ENCODE data around the gene SLC25A21.
"Not testable (repeated sequence)": the region's sequence is repeated elsewhere in the genome, so short reads cannot be mapped to it uniquely, and the experiment has no call there.

The SLC25A21 gene

DNA sequence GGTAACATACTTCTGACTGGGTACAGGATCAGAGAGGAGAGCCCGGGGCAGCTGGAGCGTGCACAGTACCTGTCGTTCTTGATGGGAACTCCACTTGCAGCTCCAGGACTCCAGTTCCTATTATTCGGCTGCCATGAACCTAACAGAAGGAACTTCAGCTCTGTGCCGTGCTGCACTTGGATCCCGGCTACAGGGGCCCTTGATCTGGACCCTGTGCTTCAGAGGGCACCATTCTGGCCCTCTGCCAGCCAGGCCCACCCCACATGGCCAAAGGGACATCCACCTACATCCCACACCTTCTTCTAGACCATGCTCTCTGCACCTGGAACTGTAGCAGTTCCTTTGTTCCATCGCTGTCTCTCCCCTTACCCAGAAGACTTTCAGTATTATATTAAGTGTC is 452.6 kb downstream of the SLC25A21 start:
- Histone ChIP-seq H3K9me3 (ENCODE audit: control insufficient read depth in 2 of 2, low read length in 2 of 2) (no peaks in the 10 kb centered on the region), H3K27ac (ENCODE audit: low read length) (no peak overlapping the region), H3K36me3 (ENCODE audit: control insufficient read depth in 2 of 2, insufficient read depth in 2 of 2, low read length in 2 of 2) (no peaks in the 10 kb centered on the region), H3K27me3 (ENCODE audit: control insufficient read depth in 1 of 2, insufficient read depth in 2 of 2, low read length in 2 of 2) (peaks cover 0 to 2% of the 10 kb centered on the region in 2 donors), H3K4me3 (ENCODE audit: low read length in 2 of 2) (no peak overlapping the region), H3K4me1 (ENCODE audit: control insufficient read depth, insufficient read depth, low read length) (no peaks in the 10 kb centered on the region), H3K9ac (ENCODE audit: low read length in 2 of 2) (no peak overlapping the region)

DNA sequence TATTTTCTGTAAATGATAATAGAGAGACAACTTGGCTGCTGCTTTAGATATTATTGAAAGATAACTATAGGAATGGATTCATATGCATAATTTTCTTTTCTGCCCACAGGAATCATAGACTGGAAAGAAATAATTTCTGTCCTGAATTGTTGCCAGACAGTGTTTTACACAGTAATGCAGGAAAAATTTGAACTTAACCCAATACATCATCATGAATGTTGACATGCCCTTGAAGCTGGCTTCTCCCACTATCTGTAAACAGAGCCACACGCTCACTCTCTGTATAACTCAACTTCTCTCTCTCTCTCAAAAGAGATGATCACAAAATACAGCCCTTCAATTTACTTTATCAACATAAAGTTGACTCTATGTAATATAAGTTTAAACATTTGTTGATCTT is 454.2 kb downstream of the SLC25A21 start:
- Histone ChIP-seq H3K4me3 (ENCODE audit: low read length in 2 of 2) (no peak overlapping the region), H3K9me3 (ENCODE audit: control insufficient read depth in 2 of 2, low read length in 2 of 2) (no peaks in the 10 kb centered on the region)

DNA sequence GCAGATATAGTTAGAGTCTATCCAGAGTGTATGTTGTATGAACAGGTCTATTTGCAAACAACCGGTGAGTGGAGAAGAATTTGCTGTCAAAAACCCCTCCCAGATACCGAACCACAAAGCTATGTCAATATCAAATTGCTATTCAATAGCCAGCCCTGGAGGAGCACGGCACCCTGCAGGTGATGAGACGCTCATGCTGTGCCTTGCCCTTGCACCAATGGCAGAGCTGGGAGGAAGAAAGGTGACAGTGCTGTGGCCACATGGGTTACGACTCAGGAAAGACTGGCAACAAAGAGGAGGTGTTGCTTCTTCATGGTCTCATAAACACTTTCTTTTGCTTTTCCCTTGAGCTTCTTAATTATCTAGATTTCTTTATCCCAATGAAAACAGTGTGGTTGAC is 455.0 kb downstream of the SLC25A21 start:
- no peak overlapping the region for H3K9ac ChIP-seq (ENCODE audit: low read length in 2 of 2)

More for the DNA sequence above, 454.2 kb downstream of the SLC25A21 start:
- no peak overlapping the region for H3K9ac ChIP-seq (ENCODE audit: low read length in 2 of 2)
- H3K4me1 ChIP-seq (ENCODE audit: control insufficient read depth, insufficient read depth, low read length): no peaks in the 10 kb centered on the region
- no peaks in the 10 kb centered on the region for H3K27me3 ChIP-seq (ENCODE audit: control insufficient read depth in 1 of 2, insufficient read depth in 2 of 2, low read length in 2 of 2)
- H3K27ac ChIP-seq (ENCODE audit: low read length): no peak overlapping the region
- H3K36me3 ChIP-seq (ENCODE audit: control insufficient read depth in 2 of 2, insufficient read depth in 2 of 2, low read length in 2 of 2): no peaks in the 10 kb centered on the region

DNA sequence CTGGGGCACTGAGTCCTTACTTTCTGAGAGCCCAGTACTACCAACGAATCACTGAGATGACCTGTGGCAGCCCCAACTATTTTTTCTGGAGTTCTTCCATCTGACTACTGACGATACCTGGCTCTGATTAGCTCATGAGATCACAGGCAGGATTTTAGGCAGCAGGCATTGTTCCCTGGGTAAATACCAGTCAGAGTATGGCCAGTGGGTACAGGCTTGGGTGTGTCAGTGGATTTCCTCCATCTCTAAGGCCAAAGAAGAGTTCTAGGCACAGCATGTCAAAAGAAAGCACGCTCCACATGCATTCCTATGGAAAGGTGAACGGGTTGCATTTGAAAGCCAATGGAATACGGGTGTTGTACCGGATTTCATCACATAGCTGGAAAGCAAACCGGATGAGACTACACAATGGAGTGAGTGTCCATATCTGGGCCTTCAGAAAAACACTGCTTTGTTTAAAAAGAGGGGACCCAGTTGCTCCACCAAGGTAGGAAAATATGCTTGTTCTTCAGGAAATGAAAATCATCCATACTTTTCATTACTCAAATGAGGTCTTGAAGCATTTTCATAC is 455.7 kb downstream of the SLC25A21 start:
- Histone ChIP-seq H3K27me3 (ENCODE audit: control insufficient read depth in 1 of 2, insufficient read depth in 2 of 2, low read length in 2 of 2) (no peaks in the 10 kb centered on the region), H3K36me3 (ENCODE audit: control insufficient read depth in 2 of 2, insufficient read depth in 2 of 2, low read length in 2 of 2) (no peaks in the 10 kb centered on the region), H3K27ac (ENCODE audit: low read length) (no peak overlapping the region), H3K9ac (ENCODE audit: low read length in 2 of 2) (no peak overlapping the region), H3K9me3 (ENCODE audit: control insufficient read depth in 2 of 2, low read length in 2 of 2) (no peaks in the 10 kb centered on the region), H3K4me1 (ENCODE audit: control insufficient read depth, insufficient read depth, low read length) (no peaks in the 10 kb centered on the region), H3K4me3 (ENCODE audit: low read length in 2 of 2) (no peak overlapping the region)

More for the DNA sequence above, 455.0 kb downstream of the SLC25A21 start:
- Histone ChIP-seq H3K27me3 (ENCODE audit: control insufficient read depth in 1 of 2, insufficient read depth in 2 of 2, low read length in 2 of 2) (no peaks in the 10 kb centered on the region), H3K9me3 (ENCODE audit: control insufficient read depth in 2 of 2, low read length in 2 of 2) (no peaks in the 10 kb centered on the region), H3K36me3 (ENCODE audit: control insufficient read depth in 2 of 2, insufficient read depth in 2 of 2, low read length in 2 of 2) (no peaks in the 10 kb centered on the region), H3K27ac (ENCODE audit: low read length) (no peak overlapping the region), H3K4me3 (ENCODE audit: low read length in 2 of 2) (no peak overlapping the region), H3K4me1 (ENCODE audit: control insufficient read depth, insufficient read depth, low read length) (no peaks in the 10 kb centered on the region)

DNA sequence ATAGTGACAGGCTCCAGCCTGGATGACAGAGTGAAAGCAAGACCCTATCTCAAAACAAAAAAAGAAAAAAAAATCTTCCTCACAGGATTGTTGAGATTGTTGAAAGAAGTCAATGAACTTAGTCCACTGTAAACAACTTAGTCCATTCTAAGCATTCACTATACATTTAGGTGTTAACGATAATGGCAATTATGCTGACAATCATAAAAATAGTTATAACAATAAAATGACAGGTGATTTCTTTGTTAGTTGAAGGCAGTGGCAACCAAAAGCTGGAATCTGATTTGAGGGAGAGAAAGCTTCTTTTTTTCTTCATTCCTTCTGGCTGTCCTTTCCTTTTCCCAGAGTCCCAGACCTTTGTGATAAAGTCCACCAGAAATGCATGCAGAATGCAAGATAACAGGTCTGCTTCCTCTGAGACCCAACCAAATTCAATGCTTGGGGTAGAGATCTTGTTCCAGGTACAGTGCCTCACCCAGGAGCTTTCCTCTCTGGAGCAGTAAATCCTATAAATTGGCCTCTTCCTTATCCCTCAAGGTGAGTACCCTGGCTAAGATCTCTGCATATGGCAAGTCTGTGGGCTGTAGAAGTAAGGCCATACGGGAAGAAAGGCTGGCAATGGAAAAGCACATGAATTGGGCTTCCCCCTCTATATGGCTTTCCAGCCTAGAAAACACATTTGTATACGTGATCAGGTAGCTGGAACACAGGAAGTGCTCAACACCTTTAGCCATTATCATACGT is 458.3 kb downstream of the SLC25A21 start:
- H3K27me3 ChIP-seq (ENCODE audit: control insufficient read depth in 1 of 2, insufficient read depth in 2 of 2, low read length in 2 of 2): no peaks in the 10 kb centered on the region
- no peaks in the 10 kb centered on the region for H3K9me3 ChIP-seq (ENCODE audit: control insufficient read depth in 2 of 2, low read length in 2 of 2)
- no peaks in the 10 kb centered on the region for H3K36me3 ChIP-seq (ENCODE audit: control insufficient read depth in 2 of 2, insufficient read depth in 2 of 2, low read length in 2 of 2)
- H3K9ac ChIP-seq (ENCODE audit: low read length in 2 of 2): no peak overlapping the region
- H3K4me3 ChIP-seq (ENCODE audit: low read length in 2 of 2): no peak overlapping the region
- H3K4me1 ChIP-seq (ENCODE audit: control insufficient read depth, insufficient read depth, low read length): no peaks in the 10 kb centered on the region
- H3K27ac ChIP-seq (ENCODE audit: low read length): no peak overlapping the region

DNA sequence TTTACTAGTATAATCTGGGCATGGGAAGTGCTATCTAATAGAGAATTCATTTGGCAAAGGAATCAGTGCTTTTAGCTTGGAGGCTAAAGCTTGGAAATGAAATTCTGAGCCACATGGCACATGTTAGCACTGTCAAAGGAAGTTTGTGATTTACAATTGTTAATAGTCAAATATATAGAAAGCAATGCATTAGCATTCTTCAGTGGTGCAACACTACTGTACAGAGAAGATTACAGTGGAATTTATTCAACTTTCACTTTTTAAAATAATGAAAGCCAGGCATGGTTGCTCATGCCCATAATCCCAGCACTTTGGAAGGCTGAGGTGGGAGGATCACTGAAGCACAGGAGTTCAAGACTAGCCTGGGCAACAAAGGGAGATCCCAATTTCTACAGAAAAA is 464.8 kb downstream of the SLC25A21 start:
- H3K36me3 ChIP-seq (ENCODE audit: control insufficient read depth in 2 of 2, insufficient read depth in 2 of 2, low read length in 2 of 2): no peaks in the 10 kb centered on the region
- H3K27me3 ChIP-seq (ENCODE audit: control insufficient read depth in 1 of 2, insufficient read depth in 2 of 2, low read length in 2 of 2): no peaks in the 10 kb centered on the region
- H3K4me3 ChIP-seq (ENCODE audit: low read length in 2 of 2): no peak overlapping the region

DNA sequence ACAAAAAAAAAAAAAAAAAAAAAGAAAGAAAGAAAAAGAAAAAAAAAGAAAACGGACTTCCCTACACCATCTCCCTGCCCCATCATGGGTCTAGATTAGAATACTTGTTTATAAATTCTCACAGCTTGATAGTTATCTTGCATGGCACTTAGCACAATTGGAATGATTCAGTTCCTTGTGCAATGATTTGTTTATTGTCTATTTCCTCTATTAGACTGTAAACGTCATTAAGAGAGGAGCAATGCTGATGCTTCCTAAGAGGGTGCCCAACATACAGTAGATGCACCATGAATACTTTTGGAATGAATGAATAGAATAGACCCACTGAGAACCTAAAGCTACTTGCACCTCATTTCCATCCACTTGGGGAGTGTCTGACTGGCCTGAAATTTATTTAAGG is 469.9 kb downstream of the SLC25A21 start:
- no peaks in the 10 kb centered on the region for H3K27me3 ChIP-seq (ENCODE audit: control insufficient read depth in 1 of 2, insufficient read depth in 2 of 2, low read length in 2 of 2)
- no peaks in the 10 kb centered on the region for H3K4me1 ChIP-seq (ENCODE audit: control insufficient read depth, insufficient read depth, low read length)
- peaks cover 0 to 3% of the 10 kb centered on the region in 2 donors for H3K9me3 ChIP-seq (ENCODE audit: control insufficient read depth in 2 of 2, low read length in 2 of 2)
- H3K9ac ChIP-seq (ENCODE audit: low read length in 2 of 2): no peak overlapping the region
- no peak overlapping the region for H3K27ac ChIP-seq (ENCODE audit: low read length)
- H3K36me3 ChIP-seq (ENCODE audit: control insufficient read depth in 2 of 2, insufficient read depth in 2 of 2, low read length in 2 of 2): no peaks in the 10 kb centered on the region
- no peak overlapping the region for H3K4me3 ChIP-seq (ENCODE audit: low read length in 2 of 2)

More for the DNA sequence above, 464.8 kb downstream of the SLC25A21 start:
- Histone ChIP-seq H3K9me3 (ENCODE audit: control insufficient read depth in 2 of 2, low read length in 2 of 2) (no peaks in the 10 kb centered on the region), H3K9ac (ENCODE audit: low read length in 2 of 2) (no peak overlapping the region), H3K27ac (ENCODE audit: low read length) (no peak overlapping the region), H3K4me1 (ENCODE audit: control insufficient read depth, insufficient read depth, low read length) (no peaks in the 10 kb centered on the region)

DNA sequence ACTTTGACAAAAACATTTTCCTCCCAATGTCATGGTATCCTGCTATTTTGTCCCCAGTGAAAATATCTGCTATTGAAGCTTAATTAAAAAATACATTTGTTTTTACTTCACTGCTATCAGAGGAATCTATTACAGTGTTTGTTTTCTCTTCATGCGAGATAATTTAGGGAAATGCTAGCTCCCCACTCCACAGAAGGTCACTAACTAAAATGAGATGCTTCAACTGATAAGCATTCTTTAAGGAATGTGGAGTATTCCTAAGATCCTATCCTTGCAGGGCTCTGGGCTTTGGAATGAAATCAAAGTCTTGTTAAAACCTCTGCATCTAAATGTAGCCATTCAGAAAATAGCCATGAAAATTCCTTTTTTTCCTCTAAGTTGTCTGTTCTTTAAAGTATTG is 471.3 kb downstream of the SLC25A21 start:
- Histone ChIP-seq H3K36me3 (ENCODE audit: control insufficient read depth in 2 of 2, insufficient read depth in 2 of 2, low read length in 2 of 2) (no peaks in the 10 kb centered on the region), H3K9ac (ENCODE audit: low read length in 2 of 2) (no peak overlapping the region), H3K9me3 (ENCODE audit: control insufficient read depth in 2 of 2, low read length in 2 of 2) (peaks cover 0 to 3% of the 10 kb centered on the region in 2 donors), H3K4me1 (ENCODE audit: control insufficient read depth, insufficient read depth, low read length) (no peaks in the 10 kb centered on the region), H3K27me3 (ENCODE audit: control insufficient read depth in 1 of 2, insufficient read depth in 2 of 2, low read length in 2 of 2) (no peaks in the 10 kb centered on the region), H3K27ac (ENCODE audit: low read length) (no peak overlapping the region), H3K4me3 (ENCODE audit: low read length in 2 of 2) (no peak overlapping the region)

DNA sequence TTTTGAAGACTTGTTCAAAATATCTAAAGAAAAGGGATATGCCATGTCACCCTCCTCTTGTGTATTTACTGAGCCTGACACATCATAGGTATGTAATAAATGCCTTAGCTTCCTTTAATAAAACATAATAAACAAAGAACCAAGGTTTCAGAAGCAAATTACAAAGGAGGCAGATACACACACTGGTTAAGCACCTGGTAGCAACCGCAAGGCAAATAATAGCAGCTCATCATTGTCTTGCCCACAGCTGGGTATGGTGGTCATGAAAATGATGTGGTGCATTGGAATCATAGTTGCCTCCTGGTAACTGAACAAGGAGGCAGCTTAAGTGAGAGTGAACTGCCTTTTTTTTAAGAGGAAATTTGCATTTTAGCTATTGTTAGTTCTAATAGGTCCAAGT is 471.8 kb downstream of the SLC25A21 start:
- Histone ChIP-seq H3K27ac (ENCODE audit: low read length) (no peak overlapping the region), H3K4me1 (ENCODE audit: control insufficient read depth, insufficient read depth, low read length) (no peaks in the 10 kb centered on the region), H3K9ac (ENCODE audit: low read length in 2 of 2) (no peak overlapping the region), H3K36me3 (ENCODE audit: control insufficient read depth in 2 of 2, insufficient read depth in 2 of 2, low read length in 2 of 2) (no peaks in the 10 kb centered on the region), H3K27me3 (ENCODE audit: control insufficient read depth in 1 of 2, insufficient read depth in 2 of 2, low read length in 2 of 2) (no peaks in the 10 kb centered on the region), H3K9me3 (ENCODE audit: control insufficient read depth in 2 of 2, low read length in 2 of 2) (peaks cover 0 to 3% of the 10 kb centered on the region in 2 donors), H3K4me3 (ENCODE audit: low read length in 2 of 2) (no peak overlapping the region)

DNA sequence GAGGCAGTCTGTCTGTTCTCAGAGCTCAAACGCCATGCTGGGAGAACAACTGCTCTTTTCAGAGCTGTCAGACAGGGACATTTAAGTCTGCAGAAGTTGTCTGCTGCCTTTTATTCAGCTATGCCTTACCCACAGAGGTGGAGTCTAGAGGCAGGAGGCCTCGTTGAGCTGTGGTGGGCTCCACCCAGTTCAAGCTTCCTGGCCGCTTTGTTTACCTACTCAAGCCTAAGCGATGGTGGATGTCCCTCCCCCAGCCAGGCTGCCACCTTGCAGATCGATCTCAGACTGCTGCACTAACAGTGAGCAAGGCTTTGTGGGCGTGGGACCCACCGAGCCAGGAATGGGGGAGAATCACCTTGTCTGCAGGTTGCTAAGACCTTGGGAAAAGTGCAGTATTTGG is 473.0 kb downstream of the SLC25A21 start:
- H3K4me3 ChIP-seq (ENCODE audit: low read length in 2 of 2); H3K9ac ChIP-seq (ENCODE audit: low read length in 2 of 2); H3K36me3 ChIP-seq (ENCODE audit: control insufficient read depth in 2 of 2, insufficient read depth in 2 of 2, low read length in 2 of 2); H3K27me3 ChIP-seq (ENCODE audit: control insufficient read depth in 1 of 2, insufficient read depth in 2 of 2, low read length in 2 of 2); H3K27ac ChIP-seq (ENCODE audit: low read length); H3K9me3 ChIP-seq (ENCODE audit: control insufficient read depth in 2 of 2, low read length in 2 of 2); H3K4me1 ChIP-seq (ENCODE audit: control insufficient read depth, insufficient read depth, low read length): not testable (repeated sequence)

DNA sequence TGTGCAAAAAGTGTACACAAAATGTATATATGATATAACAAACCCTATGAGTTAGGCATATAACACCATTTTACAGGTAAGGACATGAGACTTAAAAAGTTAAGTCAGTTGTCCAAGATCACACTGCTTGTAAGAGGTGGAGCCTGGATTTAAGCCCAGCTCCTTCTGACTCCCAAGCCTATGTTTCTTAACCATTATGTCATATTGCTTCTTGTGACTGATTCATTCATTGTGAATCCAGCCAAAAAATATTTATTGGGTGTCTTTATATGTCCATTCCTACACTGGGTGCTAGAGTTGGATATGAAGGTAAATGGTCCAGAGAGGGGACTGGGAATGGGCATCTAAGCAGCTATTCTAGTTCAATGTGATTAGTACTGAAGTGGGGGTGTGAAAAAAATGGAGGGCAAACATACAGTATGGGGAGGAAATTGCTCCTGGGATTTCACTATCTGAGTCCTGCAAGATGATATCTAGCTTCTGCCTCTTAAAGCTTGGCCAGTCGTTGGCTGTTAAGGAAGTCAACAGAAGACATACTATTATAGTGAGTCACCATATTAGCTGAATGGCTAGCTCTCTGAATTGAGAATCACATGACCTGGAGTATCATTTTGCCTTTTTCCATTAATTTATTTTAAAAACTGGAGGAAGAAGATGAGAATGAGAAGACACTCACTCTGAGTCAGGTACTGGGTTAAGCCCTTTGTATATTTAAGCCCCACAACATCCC is 481.9 kb downstream of the SLC25A21 start:
- no peak overlapping the region for H3K9ac ChIP-seq (ENCODE audit: low read length in 2 of 2)
- H3K4me3 ChIP-seq (ENCODE audit: low read length in 2 of 2): no peak overlapping the region
- no peak overlapping the region for H3K27ac ChIP-seq (ENCODE audit: low read length)
- peaks cover 0 to 2% of the 10 kb centered on the region in 2 donors for H3K27me3 ChIP-seq (ENCODE audit: control insufficient read depth in 1 of 2, insufficient read depth in 2 of 2, low read length in 2 of 2)
- H3K9me3 ChIP-seq (ENCODE audit: control insufficient read depth in 2 of 2, low read length in 2 of 2): no peaks in the 10 kb centered on the region
- no peaks in the 10 kb centered on the region for H3K36me3 ChIP-seq (ENCODE audit: control insufficient read depth in 2 of 2, insufficient read depth in 2 of 2, low read length in 2 of 2)
- no peaks in the 10 kb centered on the region for H3K4me1 ChIP-seq (ENCODE audit: control insufficient read depth, insufficient read depth, low read length)

Data from stomach smooth muscle (tissue), 2 donors.